Spleen (tissue), 11 donors: ENCODE results near the gene TFF1. TPM values are rescaled to one million over a fixed set of nuclear protein-coding genes. Genes with fewer than 3 reads are reported as not detected.

Source experiments
- DNase-seq: peaks from one replicate; pipeline ENCODE4 v3.0.0-alpha.2; 2020
- H3K27ac ChIP-seq, 8 donors: fragments of 200-600 bp; sonication (generic) in 7 of 8; 1 replicate in 4 of 8; 2 replicates in 4 of 8; pipeline versions ENCODE4 v1.5.0 to v1.8.0; 2016 to 2021; ENCODE audit warnings: inconsistent platforms in 4 of 8, mild to moderate bottlenecking in 4 of 8, moderate library complexity in 1 of 8
- H3K27me3 ChIP-seq, 7 donors: fragments of 200-600 bp; sonication (generic) in 6 of 7; replicated peaks in 1 of 7; 1 replicate in 4 of 7; 2 replicates in 3 of 7; pipeline versions ENCODE4 v1.5.0 to v1.8.0; 2016 to 2021; ENCODE audit warnings: inconsistent platforms in 3 of 7, mild to moderate bottlenecking in 1 of 7
- H3K36me3 ChIP-seq, 6 donors: fragments of 200-600 bp; sonication (generic) in 5 of 6; 1 replicate in 4 of 6; 2 replicates in 2 of 6; pipeline versions ENCODE4 v1.5.0 to v1.8.0; 2016 to 2021; ENCODE audit warnings: inconsistent platforms in 2 of 6
- H3K4me1 ChIP-seq, 6 donors: fragments of 200-600 bp; sonication (generic) in 5 of 6; 1 replicate in 3 of 6; 2 replicates in 3 of 6; pipeline versions ENCODE4 v1.5.0 to v1.8.0; 2016 to 2021; ENCODE audit warnings: inconsistent platforms in 3 of 6
- H3K4me3 ChIP-seq, 8 donors: fragments of 200-600 bp; sonication (generic) in 7 of 8; 1 replicate in 4 of 8; 2 replicates in 4 of 8; pipeline versions ENCODE4 v1.5.0 to v1.8.0; 2016 to 2021; ENCODE audit warnings: inconsistent platforms in 4 of 8, mild to moderate bottlenecking in 4 of 8, moderate library complexity in 2 of 8
- H3K9me3 ChIP-seq, 8 donors: fragments of 200-600 bp; sonication (generic) in 7 of 8; 1 replicate in 4 of 8; 2 replicates in 4 of 8; pipeline versions ENCODE4 v1.5.0 to v1.8.0; 2016 to 2021; ENCODE audit warnings: inconsistent platforms in 4 of 8
- CTCF ChIP-seq, 11 experiments: fragments of 200-600 bp in 7 of 11; fragments of 450-650 bp in 4 of 11; sonication (generic) in 4 of 11; IDR thresholded peaks in 8 of 11; conservative IDR thresholded peaks in 3 of 11; 1 replicate in 7 of 11; 2 replicates in 4 of 11; pipeline versions ENCODE4 v1.4.0 to v1.8.0; 2016 to 2021; ENCODE audit warnings: antibody characterized with exemption in 11 of 11, inconsistent platforms in 4 of 11, mild to moderate bottlenecking in 1 of 11
- POLR2A ChIP-seq, 3 donors: fragments of 450-650 bp; IDR thresholded peaks; one replicate each; pipeline ENCODE4 v1.5.1; 2017; ENCODE audit warnings: antibody characterized with exemption in 3 of 3, mild to moderate bottlenecking in 1 of 3
- POLR2AphosphoS5 ChIP-seq, 3 donors: sonication (generic); formaldehyde crosslinking; IDR thresholded peaks; one replicate each; pipeline ENCODE4 v1.5.1; 2017; ENCODE audit warnings: antibody characterized with exemption in 3 of 3
- whole genome bisulfite sequencing, 5 donors: extraction: QIAGEN DNeasy Blood & Tissue Kit in 3 of 5; methylation state at CpG; one replicate each; pipeline versions ENCODE4 v1.1.5 to v1.1.7; 2013 to 2018; 5-methylcytosine and 5-hydroxymethylcytosine counted together
- intact Hi-C: fragments of 100-400 bp; cut with DNase I; formaldehyde crosslinking; loops from one replicate; pipeline ENCODE4 v1.15.0; 2023; ENCODE audit warnings: low total_unique reads
- polyA plus RNA-seq, 3 donors: library from polyadenylated mRNA; stranded (reverse); fragments of 200-250 nt; gene quantifications; one replicate each; pipeline ENCODE4 v1.2.1, GENCODE V29; 2013
- total RNA-seq, 7 donors: library from RNA; depleted of rRNA in 3 of 7; stranded (reverse); fragments of >200 nt in 3 of 7; fragmentation: NEBNext Ultra II Directional in 4 of 7; extraction: Animal tissue kit (Norgen Biotek cat#: 25700) in 4 of 7; gene quantifications; one replicate each; pipeline versions ENCODE4 v1.1.0 to v1.2.1, GENCODE V29; 2016 to 2021
- donor health status: healthy with polysubstance abuse.
- donor health status: DM: no; HTN: no; CAD: no; lungs with moderate emphysema.
- donor health status: DM: no; HTN: no; CAD: no.
- donor health status: Bipolar disorder and iron deficiency.
- donor health status: healthy.
- donor health status: DM: no; HTN: no; CAD: no.
- donor health status: DM: yes; HTN: yes; CAD: no.

TFF1 gene
- total and polyA plus RNA-seq, 10 donors: not detected

GRCh38 chr21:42369821-42370220, 3.5 kb upstream of the TFF1 start:
- intact Hi-C loops: no loop called here
- Histone ChIP-seq H3K9me3 (no peaks in the 10 kb centered on the region), H3K27ac (no peak overlapping the region), H3K36me3 (no peaks in the 10 kb centered on the region), H3K4me3 (no peak overlapping the region), H3K4me1 (no peaks in the 10 kb centered on the region), H3K27me3 (peaks cover 0 to 37% (median 0%) of the 10 kb centered on the region in 7 donors)
- DNase-seq: no peak
- WGBS, 5 donors: 69 to 94% (median 79%) methylated on average over 2 to 16 of the region's 16 CpGs
- TF ChIP-seq CTCF (IDR thresholded peaks at IDR 0.05 in 8 of 11, conservative IDR thresholded peaks at IDR 0.05 in 3 of 11): no peak
- no peak for TF ChIP-seq POLR2A (IDR thresholded peaks at IDR 0.05)
- TF ChIP-seq POLR2AphosphoS5 (IDR thresholded peaks at IDR 0.05): no peak

DNA sequence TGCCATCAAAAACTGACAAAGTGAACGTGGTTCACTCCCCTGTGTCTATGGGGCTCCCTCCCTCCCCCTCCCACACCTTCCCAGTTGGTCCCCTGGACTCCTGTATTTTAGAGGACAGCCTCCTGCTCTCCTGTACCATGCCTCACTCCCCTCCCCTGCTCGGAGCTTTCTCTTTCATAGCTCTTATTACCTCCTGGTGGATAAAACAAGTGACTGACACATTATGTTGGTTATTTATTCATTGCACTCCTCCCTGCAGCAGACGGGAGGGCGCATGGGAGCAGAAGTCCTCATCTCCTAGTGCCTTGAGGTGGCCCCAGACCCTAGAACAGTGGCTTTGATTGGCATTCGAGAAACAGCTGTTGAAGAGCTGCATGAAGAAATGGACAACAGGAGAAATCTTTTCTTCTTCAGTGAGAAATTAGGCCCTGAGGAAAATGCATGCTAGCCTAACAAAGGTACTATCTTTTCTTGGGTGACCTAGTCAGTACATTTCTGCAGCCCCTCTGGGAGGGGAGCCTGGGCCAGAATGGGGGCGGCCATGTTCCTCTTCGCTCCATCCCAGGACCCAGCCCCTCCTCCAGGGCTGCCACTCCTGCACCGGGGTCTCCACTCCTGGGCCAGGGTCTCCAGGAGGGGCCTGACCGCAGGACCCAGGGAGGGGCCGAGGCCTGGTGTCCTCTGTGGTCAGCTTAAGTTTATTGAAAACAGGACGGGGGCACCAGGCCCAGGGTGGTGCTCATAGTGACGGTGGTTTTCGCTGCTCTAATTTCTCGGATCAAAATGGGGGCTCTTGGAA, 1.2 kb upstream of the TFF1 start:
- 82 to 87% (median 83%) methylated on average over 14 of the region's 14 CpGs for WGBS, 5 donors
- H3K9me3 ChIP-seq: no peaks in the 10 kb centered on the region
- no peaks in the 10 kb centered on the region for H3K4me1 ChIP-seq
- no peak overlapping the region for H3K27ac ChIP-seq
- H3K36me3 ChIP-seq: no peaks in the 10 kb centered on the region
- H3K27me3 ChIP-seq: peaks cover 0 to 50% (median 5%) of the 10 kb centered on the region in 7 donors
- intact Hi-C loops: no loop called here
- no peak for DNase-seq
- H3K4me3 ChIP-seq: no peak overlapping the region
- TF ChIP-seq POLR2A (IDR thresholded peaks at IDR 0.05) (no peak), CTCF (IDR thresholded peaks at IDR 0.05 in 8 of 11, conservative IDR thresholded peaks at IDR 0.05 in 3 of 11) (no peak), POLR2AphosphoS5 (IDR thresholded peaks at IDR 0.05) (no peak)

GRCh38 chr21:42365770-42366169, 565 bp downstream of the TFF1 start:
- Histone ChIP-seq H3K27me3 (peaks cover 0 to 60% (median 5%) of the 10 kb centered on the region in 7 donors), H3K4me3 (no peak overlapping the region), H3K4me1 (no peaks in the 10 kb centered on the region), H3K27ac (no peak overlapping the region), H3K9me3 (no peaks in the 10 kb centered on the region), H3K36me3 (no peaks in the 10 kb centered on the region)
- intact Hi-C loops: no loop called here
- TF ChIP-seq POLR2AphosphoS5 (IDR thresholded peaks at IDR 0.05) (no peak), POLR2A (IDR thresholded peaks at IDR 0.05) (no peak), CTCF (IDR thresholded peaks at IDR 0.05 in 8 of 11, conservative IDR thresholded peaks at IDR 0.05 in 3 of 11) (no peak)
- WGBS, 5 donors: 72 to 85% (median 76%) methylated on average over 6 of the region's 6 CpGs
- DNase-seq: no peak

DNA sequence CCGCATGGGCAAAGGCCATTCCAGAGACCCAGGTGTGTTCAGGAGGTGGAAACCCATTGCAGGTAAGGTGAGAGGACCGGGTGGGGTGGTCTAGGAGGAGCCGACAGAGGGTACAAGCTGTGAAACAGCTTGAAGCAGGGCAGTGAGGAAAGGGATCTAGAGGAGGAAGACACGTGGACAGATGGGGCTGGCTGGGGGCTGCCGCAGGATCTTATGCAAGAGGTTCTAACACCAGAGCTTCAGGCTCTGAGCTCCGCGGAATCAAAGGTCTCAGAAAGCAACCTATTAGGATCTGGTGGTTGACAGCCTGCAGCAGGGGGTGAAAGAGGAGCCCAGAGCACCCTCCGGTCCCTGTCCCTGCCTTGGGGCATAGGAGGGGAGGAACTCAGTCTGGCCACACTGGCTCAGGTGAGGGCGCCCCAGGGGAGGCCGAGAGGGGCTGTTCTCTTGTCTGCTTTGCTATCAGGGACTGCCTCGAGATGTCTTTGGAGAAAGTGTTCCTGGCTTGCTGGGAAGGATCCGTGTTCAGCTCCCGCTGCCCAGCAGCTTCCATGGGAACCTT, 1.9 kb downstream of the TFF1 start:
- TF ChIP-seq POLR2AphosphoS5 (IDR thresholded peaks at IDR 0.05): no peak
- no peak for TF ChIP-seq POLR2A (IDR thresholded peaks at IDR 0.05)
- no peak for TF ChIP-seq CTCF (IDR thresholded peaks at IDR 0.05 in 8 of 11, conservative IDR thresholded peaks at IDR 0.05 in 3 of 11)
- Histone ChIP-seq H3K9me3 (peaks cover 0 to 8% (median 5%) of the 10 kb centered on the region in 8 donors), H3K4me3 (no peak overlapping the region), H3K27ac (no peak overlapping the region), H3K4me1 (no peaks in the 10 kb centered on the region), H3K27me3 (peaks cover 0 to 60% (median 0%) of the 10 kb centered on the region in 7 donors), H3K36me3 (no peaks in the 10 kb centered on the region)
- 53 to 78% (median 59%) methylated on average over 13 of the region's 13 CpGs for WGBS, 5 donors
- DNase-seq: no peak
- intact Hi-C loops: no loop called here
